GM12874 (cell line): ENCODE measurements around the gene NOC4L.

Source experiments
- CTCF ChIP-seq: IDR thresholded peaks from 2 replicates; pipeline ENCODE4 v1.5.1; 2011; ENCODE audit warnings: low read depth, mild to moderate bottlenecking, control low read depth, low read length, moderate library complexity; ENCODE audit not compliant: insufficient read depth

Gene NOC4L

GRCh38 chr12:132125736-132126135, 18.5 kb upstream of the NOC4L start:
- TF ChIP-seq CTCF, result no peak

- TF ChIP-seq CTCF, result no peak
Observed at GRCh38 chr12:132127041-132127440, 17.2 kb upstream of the NOC4L start.

- no peak for TF ChIP-seq CTCF
Observed at GRCh38 chr12:132129007-132129406, 15.2 kb upstream of the NOC4L start.

GRCh38 chr12:132130690-132131089, 13.6 kb upstream of the NOC4L start:
- TF ChIP-seq CTCF, result no peak

GRCh38 chr12:132131229-132131628, 13.0 kb upstream of the NOC4L start:
- TF ChIP-seq CTCF, result no peak

- no peak for TF ChIP-seq CTCF
Observed at GRCh38 chr12:132131952-132132351, 12.3 kb upstream of the NOC4L start.

- TF ChIP-seq CTCF, result no peak
Observed at GRCh38 chr12:132132609-132133430, 11.4 kb upstream of the NOC4L start.
